Measurements from ENCODE around the gene SDHA.

Gene SDHA

DNA sequence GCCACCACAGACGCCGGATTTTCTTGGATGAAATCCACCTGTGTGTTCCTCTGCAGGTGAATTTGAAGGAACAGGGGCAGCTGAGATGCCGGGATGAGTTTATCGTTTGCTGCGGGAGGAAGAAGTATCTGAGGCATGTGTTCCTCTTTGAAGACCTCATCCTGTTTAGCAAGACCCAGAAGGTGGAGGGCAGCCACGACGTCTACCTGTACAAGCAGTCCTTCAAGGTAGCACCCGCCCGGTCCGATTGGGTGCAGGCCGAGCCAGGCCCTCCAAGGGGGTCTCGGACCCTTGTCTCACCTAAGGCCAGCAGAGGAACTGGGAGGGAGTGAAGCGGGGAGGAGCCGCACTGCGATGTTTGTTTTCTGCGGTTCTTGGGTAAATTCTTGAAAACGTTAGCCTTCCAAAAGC is 45.3 kb upstream of the SDHA start:
- DNase-seq (ENCODE audit: low read depth, low spot score) = no peak
- TF ChIP-seq, protein P1, sequence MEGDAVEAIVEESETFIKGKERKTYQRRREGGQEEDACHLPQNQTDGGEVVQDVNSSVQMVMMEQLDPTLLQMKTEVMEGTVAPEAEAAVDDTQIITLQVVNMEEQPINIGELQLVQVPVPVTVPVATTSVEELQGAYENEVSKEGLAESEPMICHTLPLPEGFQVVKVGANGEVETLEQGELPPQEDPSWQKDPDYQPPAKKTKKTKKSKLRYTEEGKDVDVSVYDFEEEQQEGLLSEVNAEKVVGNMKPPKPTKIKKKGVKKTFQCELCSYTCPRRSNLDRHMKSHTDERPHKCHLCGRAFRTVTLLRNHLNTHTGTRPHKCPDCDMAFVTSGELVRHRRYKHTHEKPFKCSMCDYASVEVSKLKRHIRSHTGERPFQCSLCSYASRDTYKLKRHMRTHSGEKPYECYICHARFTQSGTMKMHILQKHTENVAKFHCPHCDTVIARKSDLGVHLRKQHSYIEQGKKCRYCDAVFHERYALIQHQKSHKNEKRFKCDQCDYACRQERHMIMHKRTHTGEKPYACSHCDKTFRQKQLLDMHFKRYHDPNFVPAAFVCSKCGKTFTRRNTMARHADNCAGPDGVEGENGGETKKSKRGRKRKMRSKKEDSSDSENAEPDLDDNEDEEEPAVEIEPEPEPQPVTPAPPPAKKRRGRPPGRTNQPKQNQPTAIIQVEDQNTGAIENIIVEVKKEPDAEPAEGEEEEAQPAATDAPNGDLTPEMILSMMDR (IDR thresholded peaks at IDR 0.05; ENCODE audit: low read depth, low read length) = no peak
- in situ Hi-C loops (cut with HindIII; ENCODE audit: low sequenced_read_pairs) = no loop called here
- H3K4me3 ChIP-seq (ENCODE audit: low read depth, low read length) = no peak overlapping the region

DNA sequence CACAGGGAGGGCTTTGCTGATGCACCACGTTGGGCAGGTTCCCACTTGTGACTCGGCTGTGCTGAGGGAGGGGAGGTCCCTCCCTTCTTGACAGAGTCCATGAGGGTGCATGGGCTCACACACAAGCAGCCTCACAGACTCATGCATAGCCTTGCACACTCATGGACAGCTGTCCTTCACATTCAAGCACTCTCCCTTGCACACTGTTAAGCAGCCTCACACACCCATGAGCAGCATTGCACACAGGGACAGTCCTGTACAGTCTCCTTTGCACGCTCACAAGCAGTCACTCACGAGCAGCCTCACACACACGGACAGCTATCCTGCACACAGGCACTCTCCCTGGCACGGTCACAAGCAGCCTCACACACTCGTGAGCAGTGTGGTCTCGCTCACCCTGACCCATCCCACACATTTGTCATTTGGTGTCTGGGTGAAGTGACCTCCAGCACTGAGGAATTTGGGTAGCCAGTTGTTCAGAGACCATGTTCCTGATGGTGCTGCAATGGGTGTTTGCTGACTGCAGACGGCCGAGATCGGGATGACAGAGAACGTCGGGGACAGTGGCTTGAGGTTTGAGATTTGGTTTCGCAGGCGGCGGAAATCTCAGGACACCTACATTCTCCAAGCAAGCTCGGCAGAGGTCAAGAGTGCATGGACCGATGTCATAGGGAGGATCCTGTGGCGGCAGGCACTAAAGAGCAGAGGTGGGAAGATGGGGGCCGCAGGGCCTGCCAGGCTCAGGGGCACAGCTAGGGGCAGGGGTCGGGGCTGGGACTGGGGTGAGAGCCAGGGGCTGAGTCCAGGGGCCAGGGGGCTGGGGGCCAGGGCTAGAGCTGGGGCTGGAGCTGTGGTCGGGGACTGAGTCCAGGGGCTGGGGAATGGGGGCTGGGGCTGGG is 44.5 kb upstream of the SDHA start:
- H3K4me3 ChIP-seq (ENCODE audit: low read depth, low read length) = no peak overlapping the region
- in situ Hi-C loops (cut with HindIII; ENCODE audit: low sequenced_read_pairs) = no loop called here
- DNase-seq (ENCODE audit: low read depth, low spot score) = no peak
- TF ChIP-seq, protein P1 (IDR thresholded peaks at IDR 0.05; ENCODE audit: low read depth, low read length) = no peak

DNA sequence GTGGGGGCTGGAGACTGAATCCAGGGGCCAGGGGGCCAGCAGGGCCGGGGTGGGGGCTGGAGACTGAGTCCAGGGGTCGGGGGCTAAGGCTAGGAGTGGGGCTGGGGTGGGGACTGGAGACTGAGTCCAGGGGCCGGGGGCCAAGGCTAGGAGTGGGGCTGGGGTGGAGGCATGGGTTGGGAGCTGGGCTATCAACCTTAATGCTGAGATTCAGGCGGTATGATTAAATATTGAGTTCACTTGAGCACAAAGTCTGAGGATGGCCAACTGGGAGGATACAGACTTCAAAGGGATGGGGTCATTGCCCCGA is 43.9 kb upstream of the SDHA start:
- H3K4me3 ChIP-seq (ENCODE audit: low read depth, low read length) = no peak overlapping the region
- TF ChIP-seq, protein P1 (IDR thresholded peaks at IDR 0.05; ENCODE audit: low read depth, low read length) = no peak
- DNase-seq (ENCODE audit: low read depth, low spot score) = no peak
- in situ Hi-C loops (cut with HindIII; ENCODE audit: low sequenced_read_pairs) = no loop called here

DNA sequence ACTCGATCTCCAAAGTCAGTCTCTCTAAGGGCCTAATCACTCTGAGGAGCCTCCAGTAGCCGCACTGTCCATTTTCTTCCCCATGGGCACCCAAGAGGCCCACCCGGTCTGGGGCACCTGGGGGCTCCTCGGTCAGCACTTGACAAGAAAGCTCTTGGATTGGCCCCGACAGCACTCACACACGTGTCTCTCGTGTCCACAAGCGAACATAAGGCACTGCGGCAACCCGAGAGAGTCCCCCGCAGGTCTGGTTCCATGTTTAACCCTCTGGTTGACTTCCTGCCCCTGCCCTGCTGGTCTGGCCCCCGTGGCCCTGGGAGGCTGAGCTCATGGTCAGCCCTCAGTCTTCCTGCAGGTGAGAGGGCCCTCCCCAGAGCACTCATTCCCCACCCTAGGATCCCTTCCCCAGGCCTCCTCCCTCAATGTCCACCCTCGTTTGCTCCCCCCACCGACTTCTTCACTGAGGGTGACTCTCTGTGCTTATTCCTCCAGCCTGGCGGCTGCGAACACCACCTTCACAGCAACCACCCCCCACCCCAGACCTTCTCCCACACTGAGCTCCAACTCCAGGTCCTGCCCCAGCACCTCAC is 43.1 kb upstream of the SDHA start:
- TF ChIP-seq, protein P1 (IDR thresholded peaks at IDR 0.05; ENCODE audit: low read depth, low read length) = no peak
- in situ Hi-C loops (cut with HindIII; ENCODE audit: low sequenced_read_pairs) = no loop called here
- DNase-seq (ENCODE audit: low read depth, low spot score) = no peak
- no peak overlapping the region for H3K4me3 ChIP-seq (ENCODE audit: low read depth, low read length)

DNA sequence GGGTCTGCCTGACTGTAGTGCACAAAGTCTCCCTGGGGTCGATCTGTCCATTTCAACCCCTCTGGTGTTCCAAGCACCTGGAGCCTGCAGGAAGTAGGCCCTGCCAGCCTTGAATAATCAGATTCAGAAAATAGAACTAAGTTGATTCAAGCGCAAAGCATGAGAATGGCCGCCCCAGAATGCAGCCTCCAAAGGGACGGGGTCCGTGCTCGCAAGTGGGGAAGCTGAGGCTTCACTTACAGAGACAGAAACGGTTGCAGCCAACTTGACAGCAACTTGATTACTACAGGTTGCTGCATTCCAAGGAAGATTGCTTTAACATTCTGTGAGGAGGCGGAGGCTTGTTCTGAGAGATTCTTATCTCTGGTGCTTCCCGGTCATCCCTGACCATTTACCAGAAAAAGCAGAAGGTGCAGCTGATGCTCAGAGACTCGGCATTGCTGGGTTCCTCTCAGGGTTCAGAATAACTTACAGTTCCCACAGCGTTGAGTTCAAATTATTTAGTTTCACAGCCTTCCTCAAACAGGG is 41.8 kb upstream of the SDHA start:
- H3K4me3 ChIP-seq (ENCODE audit: low read depth, low read length) = no peak overlapping the region
- no peak for DNase-seq (ENCODE audit: low read depth, low spot score)
- in situ Hi-C loops (cut with HindIII; ENCODE audit: low sequenced_read_pairs) = no loop called here
- TF ChIP-seq, protein P1 (IDR thresholded peaks at IDR 0.05; ENCODE audit: low read depth, low read length) = no peak

DNA sequence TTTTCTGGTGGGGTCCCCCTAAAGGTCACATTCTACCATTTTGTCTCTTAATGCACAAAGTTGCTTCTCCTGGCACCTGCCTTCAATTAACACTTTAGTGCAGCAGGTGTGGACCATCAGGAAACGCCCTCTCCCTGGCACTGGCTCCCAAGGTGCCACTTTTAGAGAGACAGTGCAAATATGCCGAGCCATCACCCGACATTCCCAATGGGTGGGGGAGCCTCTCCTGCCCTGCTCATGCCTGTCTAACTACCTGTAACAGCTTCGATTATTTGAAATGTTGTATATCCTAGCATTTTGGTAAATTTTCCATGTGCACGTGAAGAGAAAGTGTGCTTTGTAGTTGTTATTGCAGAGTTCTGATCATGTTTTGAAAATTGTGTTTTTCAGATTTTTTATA is 40.0 kb upstream of the SDHA start:
- no peak overlapping the region for H3K4me3 ChIP-seq (ENCODE audit: low read depth, low read length)
- no peak for DNase-seq (ENCODE audit: low read depth, low spot score)
- in situ Hi-C loops (cut with HindIII; ENCODE audit: low sequenced_read_pairs) = no loop called here
- TF ChIP-seq, protein P1 (IDR thresholded peaks at IDR 0.05; ENCODE audit: low read depth, low read length) = no peak

Measured in astrocyte of the spinal cord (primary cell).